IMR-90 (cell line): ENCODE measurements around the gene DOC2B.
"Not testable (repeated sequence)": the region's sequence is repeated elsewhere in the genome, so short reads cannot be mapped to it uniquely, and the experiment has no call there.

Experiments
- CTCF ChIP-seq: conservative IDR thresholded peaks from 2 replicates; pipeline ENCODE4 v1.5.1; 2012; ENCODE audit warnings: mild to moderate bottlenecking, low read depth, low read length, improper control_type of control experiment
- MXI1 ChIP-seq: IDR thresholded peaks from 2 replicates; pipeline ENCODE4 v1.6.1; 2012; ENCODE audit warnings: low read depth, mild to moderate bottlenecking, low read length, moderate library complexity, borderline replicate concordance
- POLR2A ChIP-seq: IDR thresholded peaks from 2 replicates; pipeline ENCODE4 v1.6.1; 2012; ENCODE audit warnings: mild to moderate bottlenecking, low read depth, low read length
- RFX5 ChIP-seq: IDR thresholded peaks from 2 replicates; pipeline ENCODE4 v1.8.0; 2012; ENCODE audit warnings: low read depth, mild to moderate bottlenecking, low read length, moderate library complexity
- USF2 ChIP-seq: fragments of 150-350 bp; IDR thresholded peaks from 2 replicates; pipeline ENCODE4 v1.6.1; 2017; ENCODE audit warnings: mild to moderate bottlenecking, antibody characterized with exemption, low read length, low read depth

DNA sequence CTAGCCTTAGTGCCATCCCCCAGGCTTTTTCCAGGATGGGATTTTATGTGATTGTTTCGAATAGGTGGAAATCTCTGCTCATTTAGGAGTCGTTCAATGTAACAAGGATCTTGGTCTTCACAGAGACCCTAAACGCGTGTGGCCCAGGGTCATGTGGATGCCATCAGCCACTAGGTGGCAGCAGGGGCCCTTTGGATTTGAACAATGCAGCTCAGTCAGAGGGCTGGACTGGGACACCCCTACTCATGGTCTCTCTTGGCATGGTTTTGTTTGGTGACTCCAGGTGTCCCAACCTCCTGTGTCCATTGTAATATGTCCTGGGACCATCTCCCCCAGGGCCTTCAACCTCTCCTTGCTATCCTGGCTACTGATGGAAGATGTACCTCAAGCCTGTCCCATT, 44.9 kb downstream of the DOC2B start:
- peak; percentile 30; the same call in 1 of the 2 replicates for TF ChIP-seq CTCF
- not testable (repeated sequence) for TF ChIP-seq POLR2A, RFX5, USF2, MXI1
